HEK293T (cell line): Measurements from ENCODE around the gene GNB1L.

Experiments
- ARNT ChIP-seq: fragments of 450-650 bp; IDR thresholded peaks from 2 replicates; pipeline ENCODE4 v1.6.1; 2017; ENCODE audit warnings: mild to moderate bottlenecking
- BHLHE40 ChIP-seq: fragments of 450-650 bp; IDR thresholded peaks from 2 replicates; pipeline ENCODE4 v1.6.1; 2016; ENCODE audit warnings: mild to moderate bottlenecking, moderate library complexity, borderline replicate concordance
- CTBP1 ChIP-seq: fragments of 450-650 bp; IDR thresholded peaks from 2 replicates; pipeline ENCODE4 v1.6.1; 2016; ENCODE audit warnings: borderline replicate concordance
- ELF4 ChIP-seq: fragments of 450-650 bp; IDR thresholded peaks from 2 replicates; pipeline ENCODE4 v1.6.1; 2017; ENCODE audit warnings: antibody characterized with exemption
- FOXA1 ChIP-seq: fragments of 450-650 bp; IDR thresholded peaks from 2 replicates; pipeline ENCODE4 v1.6.1; 2016; ENCODE audit warnings: mild to moderate bottlenecking
- FOXK2 ChIP-seq: fragments of 450-650 bp; IDR thresholded peaks from 2 replicates; pipeline ENCODE4 v1.6.1; 2016; ENCODE audit warnings: mild to moderate bottlenecking
- FOXM1 ChIP-seq: fragments of 450-650 bp; IDR thresholded peaks from 2 replicates; pipeline ENCODE4 v1.6.1; 2017; ENCODE audit warnings: mild to moderate bottlenecking, borderline replicate concordance
- HDGF ChIP-seq: fragments of 450-650 bp; IDR thresholded peaks from 2 replicates; pipeline ENCODE4 v1.6.1; 2017; ENCODE audit warnings: antibody characterized with exemption, borderline replicate concordance
- NFRKB ChIP-seq: fragments of 450-650 bp; IDR thresholded peaks from 2 replicates; pipeline ENCODE4 v1.6.1; 2016; ENCODE audit warnings: mild to moderate bottlenecking, moderate library complexity
- PKNOX1 ChIP-seq: fragments of 450-650 bp; IDR thresholded peaks from 2 replicates; pipeline ENCODE4 v1.6.1; 2016
- SP1 ChIP-seq: fragments of 450-650 bp; IDR thresholded peaks from 2 replicates; pipeline ENCODE4 v1.6.1; 2017
- SUZ12 ChIP-seq: fragments of 450-650 bp; IDR thresholded peaks from 2 replicates; pipeline ENCODE4 v1.6.1; 2016; ENCODE audit warnings: mild to moderate bottlenecking
- ZNF384 ChIP-seq: fragments of 450-650 bp; IDR thresholded peaks from 2 replicates; pipeline ENCODE4 v1.6.1; 2016

GRCh38 chr22:19819208-19819910 lies 35.3 kb downstream of the GNB1L start:
- TF ChIP-seq SP1: no peak
- no peak for TF ChIP-seq NFRKB
- no peak for TF ChIP-seq FOXK2
- no peak for TF ChIP-seq SUZ12
- no peak for TF ChIP-seq BHLHE40
- TF ChIP-seq PKNOX1: no peak
- TF ChIP-seq ELF4: no peak
- no peak for TF ChIP-seq FOXM1
- TF ChIP-seq FOXA1: no peak
- TF ChIP-seq ARNT: no peak
- no peak for TF ChIP-seq HDGF
- no peak for TF ChIP-seq CTBP1
- no peak for TF ChIP-seq ZNF384
